Measurements from ENCODE around the gene ACLY.

ACLY gene

GRCh38 chr17:41918314-41919164, at the start of gene ACLY:
ACLY (minus strand) TSS chr17:41918951; CDS start chr17:41913873, 5,078 bp downstream.
- peak; percentile 93 for DNase-seq

- no peak for DNase-seq
Measured at GRCh38 chr17:41967921-41968578, 49.3 kb upstream of the ACLY start.

DNA sequence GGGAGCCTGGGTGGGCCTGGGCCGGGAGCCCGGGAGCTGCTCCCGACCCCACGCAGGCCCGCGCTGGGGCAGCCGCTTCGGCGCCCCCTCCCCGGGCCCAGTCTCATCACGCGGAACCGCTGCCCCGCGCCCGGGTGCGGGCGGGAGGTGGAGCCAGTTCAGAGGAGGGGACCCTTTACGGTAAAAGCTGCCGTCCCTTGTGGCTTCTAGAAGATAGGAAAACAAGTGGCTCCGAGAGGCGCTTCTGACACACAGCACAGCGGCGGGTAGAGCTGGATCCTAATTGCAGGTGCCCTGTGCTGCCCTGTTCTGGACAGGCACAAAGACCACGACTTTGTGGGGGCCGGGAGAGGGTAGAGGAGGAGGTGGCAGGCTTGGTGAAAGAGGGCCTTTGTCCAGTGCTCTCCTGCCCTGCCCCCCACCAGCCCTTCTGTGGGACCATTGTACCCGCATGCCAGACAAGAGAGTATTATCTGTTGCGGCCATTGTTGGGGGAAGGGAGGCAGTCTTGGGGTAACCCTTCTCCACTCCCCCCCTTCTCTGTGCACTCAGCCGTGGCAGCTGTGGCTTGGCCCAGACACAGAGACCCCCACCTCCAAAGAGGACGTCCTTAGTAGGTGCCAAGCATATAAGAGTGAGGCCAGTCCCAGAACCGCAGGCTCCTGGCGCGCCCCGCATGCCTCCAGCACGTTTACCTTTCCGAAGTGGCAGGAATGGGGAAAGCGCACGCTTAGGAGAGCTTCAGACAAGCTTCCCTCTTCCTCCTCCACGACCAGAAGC, 48.6 kb upstream of the ACLY start:
- no peak for DNase-seq

DNA sequence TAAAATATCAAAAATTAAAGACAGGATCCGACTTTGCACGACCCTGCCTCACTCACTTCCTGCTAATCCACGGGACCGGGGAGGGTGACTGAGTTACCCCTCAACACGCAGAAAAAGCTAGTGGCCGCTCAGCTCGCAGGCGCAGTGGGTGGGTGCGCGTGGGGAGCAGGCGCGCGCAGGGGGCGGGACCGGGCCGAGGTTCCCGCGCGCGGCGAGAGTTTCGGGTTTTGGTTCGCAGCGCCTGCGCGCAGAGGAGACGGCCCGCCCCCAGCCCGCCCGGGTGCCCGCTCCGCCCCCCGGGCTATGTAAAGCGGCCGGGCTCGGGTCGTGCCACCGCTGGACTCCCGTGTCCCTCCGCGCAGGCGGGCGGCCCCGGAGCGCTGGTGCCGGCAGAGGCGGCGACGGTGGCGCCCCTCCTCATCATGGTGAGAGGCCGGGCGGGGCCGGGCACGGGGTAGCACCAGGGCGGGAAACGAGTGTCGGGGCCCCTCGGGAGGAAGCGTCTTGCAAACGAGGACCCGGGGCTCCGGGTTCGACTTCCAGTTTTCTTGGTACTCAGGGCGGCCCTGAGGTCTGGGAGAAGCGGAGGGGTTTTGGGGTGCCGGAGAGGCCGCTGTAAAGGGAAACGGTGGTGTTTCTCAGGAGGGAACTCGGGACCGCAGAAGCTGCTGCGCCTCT, 47.9 kb upstream of the ACLY start, which contains the start of gene CNP:
Gene CNP (plus strand): TSS at position 333 of the 678 bp plus-strand sequence. CDS start 90 bp downstream, at position 423.
- peak; percentile 76 for DNase-seq

GRCh38 chr17:41965694-41966462, 47.1 kb upstream of the ACLY start:
- DNase-seq = peak; percentile 89

GRCh38 chr17:41962768-41963434, 44.1 kb upstream of the ACLY start:
- peak; percentile 63 for DNase-seq

DNA sequence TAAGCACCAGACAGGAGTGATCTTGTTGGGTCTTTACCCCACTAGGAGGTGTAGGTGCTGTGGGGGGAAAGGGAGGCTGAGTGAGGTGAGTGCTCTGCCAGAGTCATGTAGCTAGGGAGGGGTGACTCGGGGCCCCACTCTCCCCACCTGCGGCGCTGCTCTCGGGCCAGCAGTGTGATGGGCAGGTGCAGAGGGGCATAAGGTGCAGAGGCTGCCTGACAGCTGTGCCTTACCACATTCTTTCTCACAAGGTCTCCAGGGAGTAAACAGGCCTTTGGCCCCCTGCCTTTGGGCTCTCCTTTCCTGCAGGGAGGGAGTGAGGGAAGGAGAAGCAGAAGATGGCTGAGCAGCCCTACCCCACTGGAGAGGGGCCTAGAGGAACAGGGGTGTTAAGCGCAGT, 43.4 kb upstream of the ACLY start:
- no peak for DNase-seq

DNA sequence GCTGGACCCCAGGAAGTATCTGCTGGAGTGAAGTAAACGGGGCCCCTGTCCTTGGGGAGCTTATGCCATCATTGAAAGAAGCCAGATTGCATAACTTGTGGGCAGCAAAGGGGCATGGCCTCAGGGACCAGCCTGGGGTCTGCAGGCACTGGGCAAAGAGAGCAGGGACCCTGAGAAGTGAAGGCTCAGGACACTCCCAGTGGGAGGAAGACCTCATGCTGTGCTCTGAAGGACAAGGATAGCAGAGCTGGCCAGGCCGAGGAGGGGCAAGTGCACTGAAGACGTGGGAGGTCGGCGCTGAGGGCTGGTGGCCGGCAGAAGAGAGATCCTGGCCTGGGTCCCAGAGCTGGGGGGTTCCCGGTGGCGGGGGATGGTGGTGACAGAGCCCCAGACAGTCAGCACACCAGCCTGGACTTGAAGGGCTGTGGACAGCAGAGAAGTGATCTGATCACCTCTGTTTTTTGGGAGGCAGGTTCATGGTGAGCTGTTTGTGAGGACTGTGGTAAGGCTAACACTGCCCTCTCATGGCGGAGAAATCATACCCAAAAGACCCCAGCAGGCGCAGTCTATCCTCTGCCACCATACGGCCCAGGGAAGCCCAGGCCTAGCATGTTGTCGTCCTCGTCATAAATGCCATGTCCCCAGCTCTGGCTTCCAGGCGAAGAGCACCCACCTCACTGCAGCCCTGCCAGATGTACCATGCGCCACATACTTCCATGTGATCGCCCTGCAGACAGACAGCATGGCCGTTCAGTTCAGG, 40.8 kb upstream of the ACLY start:
- DNase-seq = peak; percentile 26

- DNase-seq = no peak
Measured at GRCh38 chr17:41959030-41959335, 40.2 kb upstream of the ACLY start.

DNA sequence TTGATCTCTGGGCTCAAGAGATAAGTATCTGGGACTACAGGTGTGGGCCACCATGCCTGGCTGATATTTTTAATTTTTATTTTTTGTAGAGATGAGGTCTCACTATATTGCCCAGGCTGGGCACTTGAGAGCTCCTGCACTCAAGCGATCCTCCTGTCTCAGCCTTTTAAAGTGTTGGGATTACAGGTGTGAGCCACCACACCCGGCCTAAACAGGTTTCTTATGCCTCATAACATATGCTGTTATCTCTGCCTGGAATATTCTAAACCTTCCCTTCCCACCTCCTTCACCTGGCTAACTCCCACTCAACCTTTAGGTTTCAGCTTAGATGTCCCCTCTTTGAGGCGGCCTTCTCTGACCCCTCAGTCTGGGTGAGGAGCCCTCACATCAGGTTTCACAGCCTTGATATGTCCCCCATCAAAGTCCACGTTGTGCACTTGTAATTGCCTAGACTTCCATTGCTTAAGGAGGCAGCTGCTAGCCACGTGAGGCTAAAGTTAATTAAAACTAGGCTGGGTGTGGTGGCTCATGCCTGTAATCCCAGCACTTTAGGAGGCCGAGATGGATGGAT, 39.2 kb upstream of the ACLY start:
- DNase-seq = no peak

GRCh38 chr17:41957031-41957868, 38.5 kb upstream of the ACLY start:
- no peak for DNase-seq

DNA sequence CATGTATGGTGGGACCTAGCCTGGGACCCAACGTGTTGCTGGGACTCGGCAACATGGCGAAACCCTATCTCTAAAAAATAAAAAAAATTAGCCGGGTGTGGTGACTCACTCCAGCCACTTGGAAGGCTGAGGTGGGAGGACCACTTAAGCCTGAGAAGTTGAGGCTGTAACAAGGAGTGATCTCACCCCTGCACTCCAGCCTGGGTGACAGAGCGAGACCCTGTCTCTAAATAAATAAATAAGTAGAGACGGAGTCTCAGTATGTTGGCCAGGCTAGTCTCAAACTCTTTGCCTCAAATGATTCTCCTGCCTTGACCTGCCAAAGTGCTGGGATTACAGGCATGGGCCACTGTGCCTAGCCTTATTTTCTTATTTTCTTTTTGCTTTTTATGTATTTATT, 37.8 kb upstream of the ACLY start:
- DNase-seq = no peak

GRCh38 chr17:41948762-41949460, 30.2 kb upstream of the ACLY start:
- no peak for DNase-seq

DNA sequence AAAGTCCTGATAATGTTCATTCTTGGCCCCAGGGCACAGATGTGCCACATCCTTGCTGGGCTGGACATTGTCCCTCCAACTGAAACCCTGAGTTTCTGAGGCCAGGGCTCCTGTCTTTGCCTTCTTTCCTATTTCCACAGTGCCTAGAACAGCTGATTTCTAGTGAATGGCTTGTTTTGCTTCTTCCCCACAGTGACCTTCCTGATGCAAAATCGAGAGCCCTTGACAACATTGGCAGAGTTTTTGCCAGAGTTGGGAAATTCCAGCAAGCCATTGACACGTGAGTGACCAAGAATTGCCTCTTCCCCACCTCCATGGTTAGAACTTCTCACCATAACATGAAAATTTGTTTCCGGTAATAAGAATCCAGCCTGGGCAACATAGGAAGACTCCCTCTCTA, 26.2 kb upstream of the ACLY start:
- DNase-seq = no peak

GRCh38 chr17:41943492-41943891, 24.7 kb upstream of the ACLY start:
- DNase-seq = no peak

GRCh38 chr17:41942626-41943373, 24.0 kb upstream of the ACLY start:
- DNase-seq = no peak

DNA sequence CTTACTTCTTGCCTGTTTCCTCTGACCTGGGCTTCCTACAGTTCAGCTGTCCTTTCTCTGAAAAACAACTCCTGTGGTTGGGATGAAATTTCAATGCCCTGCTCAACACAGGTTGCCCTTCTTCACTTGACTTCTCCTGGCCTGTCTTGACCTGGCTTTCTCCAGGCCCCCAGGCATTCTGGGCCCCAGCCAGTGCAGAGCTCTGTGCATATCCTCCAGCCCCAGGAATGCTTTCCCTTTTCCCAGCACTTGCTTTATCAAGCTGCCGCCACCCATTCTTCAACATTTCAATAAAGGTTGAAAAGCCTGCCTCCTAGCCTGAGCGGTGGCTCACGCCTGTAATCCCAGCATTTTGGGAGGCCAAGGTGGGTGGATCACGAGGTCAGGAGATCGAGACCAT, 22.4 kb upstream of the ACLY start:
- DNase-seq = no peak

- DNase-seq = no peak
Measured at GRCh38 chr17:41939693-41940090, 20.9 kb upstream of the ACLY start.

Data from NCI-H1105 treated with DMSO at 0.1 percent for 48 hours (cell line).